GM06990 (cell line): Measurements from ENCODE around the gene PLA2G12B.

Source experiments
- DNase-seq: peaks from one replicate; pipeline ENCODE4 v3.0.0-alpha.2; 2011; ENCODE audit not compliant: insufficient read length; ENCODE audit errors: extremely low read depth
- H3K27me3 ChIP-seq: replicated peaks from 2 replicates; pipeline ENCODE4 v1.6.0; 2011; ENCODE audit warnings: low read length; ENCODE audit not compliant: control insufficient read depth, insufficient read depth
- H3K36me3 ChIP-seq: 2 replicates; pipeline ENCODE4 v1.5.1; 2011; ENCODE audit warnings: low read length; ENCODE audit not compliant: control insufficient read depth, insufficient read depth
- H3K4me3 ChIP-seq: replicated peaks from 2 replicates; pipeline ENCODE4 v1.5.1; 2011; ENCODE audit warnings: low read depth, mild to moderate bottlenecking, control low read depth, low read length
- TF ChIP-seq, protein P1 (sequence below): IDR thresholded peaks from 2 replicates; pipeline ENCODE4 v1.5.1; 2011; ENCODE audit warnings: low read length, control low read depth, mild to moderate bottlenecking, inconsistent platforms; ENCODE audit not compliant: insufficient read depth, poor library complexity, severe bottlenecking

Gene PLA2G12B

DNA sequence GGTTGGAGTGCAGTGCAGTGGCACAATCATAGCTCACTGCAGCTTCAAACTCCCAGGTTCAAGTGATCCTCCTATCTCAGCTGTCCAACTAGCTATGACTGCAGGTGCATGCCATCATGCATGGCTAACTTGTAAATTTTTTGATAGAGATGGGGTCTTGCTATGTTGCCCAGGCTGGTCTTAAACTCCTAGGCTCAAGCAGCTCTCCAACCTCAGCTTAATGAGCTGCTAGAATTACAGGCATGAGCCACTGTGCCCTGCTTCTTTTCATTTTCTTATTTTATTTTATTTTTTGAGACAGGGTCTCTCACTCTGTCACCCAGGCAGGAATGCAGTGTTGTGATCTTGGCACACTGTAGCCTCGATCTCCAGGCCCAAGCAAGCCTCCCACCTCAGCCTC, 7.6 kb downstream of the PLA2G12B start:
- TF ChIP-seq, protein P1, sequence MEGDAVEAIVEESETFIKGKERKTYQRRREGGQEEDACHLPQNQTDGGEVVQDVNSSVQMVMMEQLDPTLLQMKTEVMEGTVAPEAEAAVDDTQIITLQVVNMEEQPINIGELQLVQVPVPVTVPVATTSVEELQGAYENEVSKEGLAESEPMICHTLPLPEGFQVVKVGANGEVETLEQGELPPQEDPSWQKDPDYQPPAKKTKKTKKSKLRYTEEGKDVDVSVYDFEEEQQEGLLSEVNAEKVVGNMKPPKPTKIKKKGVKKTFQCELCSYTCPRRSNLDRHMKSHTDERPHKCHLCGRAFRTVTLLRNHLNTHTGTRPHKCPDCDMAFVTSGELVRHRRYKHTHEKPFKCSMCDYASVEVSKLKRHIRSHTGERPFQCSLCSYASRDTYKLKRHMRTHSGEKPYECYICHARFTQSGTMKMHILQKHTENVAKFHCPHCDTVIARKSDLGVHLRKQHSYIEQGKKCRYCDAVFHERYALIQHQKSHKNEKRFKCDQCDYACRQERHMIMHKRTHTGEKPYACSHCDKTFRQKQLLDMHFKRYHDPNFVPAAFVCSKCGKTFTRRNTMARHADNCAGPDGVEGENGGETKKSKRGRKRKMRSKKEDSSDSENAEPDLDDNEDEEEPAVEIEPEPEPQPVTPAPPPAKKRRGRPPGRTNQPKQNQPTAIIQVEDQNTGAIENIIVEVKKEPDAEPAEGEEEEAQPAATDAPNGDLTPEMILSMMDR, result no peak
- H3K4me3 ChIP-seq, result no peak overlapping the region
- DNase-seq, result no peak
- no peaks in the 10 kb centered on the region for H3K27me3 ChIP-seq
- no peaks in the 10 kb centered on the region for H3K36me3 ChIP-seq

DNA sequence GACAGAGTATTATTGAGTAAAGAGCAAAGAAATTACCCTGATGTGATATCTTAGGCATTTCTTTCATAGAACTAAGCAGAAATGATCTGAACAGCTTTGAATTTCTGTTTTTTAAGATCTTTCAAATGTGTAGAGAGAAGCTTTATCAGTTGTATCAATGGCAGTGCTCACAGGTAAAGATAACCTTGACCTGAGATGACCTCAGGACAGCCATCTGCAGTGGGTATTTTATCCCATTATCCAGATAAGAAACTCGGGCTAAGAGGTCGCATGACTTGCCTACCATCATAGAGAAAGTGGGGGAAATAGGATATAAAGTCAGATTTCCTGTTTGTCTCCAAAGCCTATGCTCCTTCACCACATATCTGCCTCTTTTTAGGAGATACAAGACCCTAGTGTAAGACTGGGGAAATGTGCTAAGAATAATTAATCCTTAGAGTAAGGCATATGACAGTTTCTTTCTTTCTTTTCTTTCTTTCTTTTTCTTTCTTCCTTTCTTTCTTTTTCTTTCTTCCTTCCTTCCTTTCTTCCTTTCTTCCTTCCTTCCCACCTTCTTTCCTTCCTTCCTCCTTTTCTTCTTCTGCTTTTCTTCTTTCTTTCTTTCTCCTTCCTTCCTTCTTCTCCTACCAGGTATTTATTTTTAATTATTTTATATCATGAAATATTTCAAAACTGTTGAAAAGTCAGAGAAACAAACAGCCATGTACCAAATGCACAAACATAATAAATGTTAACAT, 10.9 kb downstream of the PLA2G12B start:
- Histone ChIP-seq H3K36me3 (no peaks in the 10 kb centered on the region), H3K27me3 (no peaks in the 10 kb centered on the region), H3K4me3 (no peak overlapping the region)
- TF ChIP-seq, protein P1, result no peak
- DNase-seq, result no peak

DNA sequence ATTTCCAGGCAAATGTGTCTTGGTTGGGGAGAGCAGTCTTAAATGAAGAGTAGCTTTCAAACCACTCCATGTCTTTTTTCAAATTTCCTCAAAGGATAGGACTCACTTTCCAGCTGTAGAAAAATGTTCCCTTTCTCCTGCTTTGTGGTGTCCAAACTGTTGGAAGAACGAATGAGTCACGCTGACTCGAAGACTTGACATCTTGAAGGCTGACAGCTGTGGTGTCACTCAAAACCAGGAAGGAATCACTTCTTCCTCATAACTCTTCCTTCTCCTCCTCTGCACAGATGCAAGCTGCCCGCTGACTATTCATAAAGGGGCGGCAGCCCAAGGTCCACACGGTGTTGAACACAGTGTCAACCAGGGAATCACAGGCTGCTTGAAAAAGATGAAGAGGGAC, 19.2 kb downstream of the PLA2G12B start:
- no peak overlapping the region for H3K4me3 ChIP-seq
- TF ChIP-seq, protein P1, result no peak
- no peak for DNase-seq
- H3K36me3 ChIP-seq, result no peaks in the 10 kb centered on the region
- H3K27me3 ChIP-seq, result no peaks in the 10 kb centered on the region

DNA sequence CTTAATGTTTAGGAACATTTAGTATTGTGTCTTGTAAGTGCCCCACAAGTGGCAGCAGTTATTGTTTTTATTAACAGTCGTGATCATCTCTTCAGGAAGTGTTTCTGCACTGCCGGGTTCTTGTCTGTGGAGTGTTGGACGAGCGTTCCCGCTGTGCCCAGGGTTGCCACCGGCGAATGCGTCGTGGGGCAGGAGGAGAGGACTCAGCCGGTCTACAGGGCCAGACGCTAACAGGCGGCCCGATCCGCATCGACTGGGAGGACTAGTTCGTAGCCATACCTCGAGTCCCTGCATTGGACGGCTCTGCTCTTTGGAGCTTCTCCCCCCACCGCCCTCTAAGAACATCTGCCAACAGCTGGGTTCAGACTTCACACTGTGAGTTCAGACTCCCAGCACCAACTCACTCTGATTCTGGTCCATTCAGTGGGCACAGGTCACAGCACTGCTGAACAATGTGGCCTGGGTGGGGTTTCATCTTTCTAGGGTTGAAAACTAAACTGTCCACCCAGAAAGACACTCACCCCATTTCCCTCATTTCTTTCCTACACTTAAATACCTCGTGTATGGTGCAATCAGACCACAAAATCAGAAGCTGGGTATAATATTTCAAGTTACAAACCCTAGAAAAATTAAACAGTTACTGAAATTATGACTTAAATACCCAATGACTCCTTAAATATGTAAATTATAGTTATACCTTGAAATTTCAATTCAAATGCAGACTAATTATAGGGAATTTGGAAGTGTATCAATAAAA, 22.2 kb downstream of the PLA2G12B start:
- no peak overlapping the region for H3K4me3 ChIP-seq

DNA sequence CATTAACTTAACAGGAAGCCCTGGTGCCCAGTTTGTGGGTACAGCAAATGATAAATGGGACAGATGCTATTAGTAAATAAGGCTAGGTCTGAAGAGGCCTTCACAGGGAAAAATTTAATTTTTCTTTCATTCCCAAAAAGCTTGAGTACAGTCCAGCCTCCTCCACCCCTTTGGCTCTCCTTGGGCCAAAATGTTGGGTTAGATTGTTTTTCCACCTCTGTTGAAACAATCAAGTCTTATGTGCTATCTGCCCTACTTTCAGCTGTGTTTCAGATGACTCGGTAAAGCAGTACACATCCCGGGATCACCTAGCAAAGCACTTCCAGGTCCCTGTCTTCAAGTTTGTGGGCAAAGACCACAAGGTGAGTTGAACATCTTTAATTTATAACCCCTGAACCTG, 24.3 kb downstream of the PLA2G12B start:
- no peaks in the 10 kb centered on the region for H3K27me3 ChIP-seq

More for the DNA sequence above, 22.2 kb downstream of the PLA2G12B start:
- Histone ChIP-seq H3K27me3 (no peaks in the 10 kb centered on the region), H3K36me3 (no peaks in the 10 kb centered on the region)
- TF ChIP-seq, protein P1, result no peak
- DNase-seq, result no peak

More for the DNA sequence above, 24.3 kb downstream of the PLA2G12B start:
- DNase-seq, result no peak
- Histone ChIP-seq H3K36me3 (no peaks in the 10 kb centered on the region), H3K4me3 (no peak overlapping the region)
- TF ChIP-seq, protein P1, result no peak
